Measurements from ENCODE around the gene CEP128. TPM values are rescaled to one million over a fixed set of nuclear protein-coding genes. Genes with fewer than 3 reads are reported as not detected.

CEP128 gene
- 4.2 TPM for total RNA-seq

DNA sequence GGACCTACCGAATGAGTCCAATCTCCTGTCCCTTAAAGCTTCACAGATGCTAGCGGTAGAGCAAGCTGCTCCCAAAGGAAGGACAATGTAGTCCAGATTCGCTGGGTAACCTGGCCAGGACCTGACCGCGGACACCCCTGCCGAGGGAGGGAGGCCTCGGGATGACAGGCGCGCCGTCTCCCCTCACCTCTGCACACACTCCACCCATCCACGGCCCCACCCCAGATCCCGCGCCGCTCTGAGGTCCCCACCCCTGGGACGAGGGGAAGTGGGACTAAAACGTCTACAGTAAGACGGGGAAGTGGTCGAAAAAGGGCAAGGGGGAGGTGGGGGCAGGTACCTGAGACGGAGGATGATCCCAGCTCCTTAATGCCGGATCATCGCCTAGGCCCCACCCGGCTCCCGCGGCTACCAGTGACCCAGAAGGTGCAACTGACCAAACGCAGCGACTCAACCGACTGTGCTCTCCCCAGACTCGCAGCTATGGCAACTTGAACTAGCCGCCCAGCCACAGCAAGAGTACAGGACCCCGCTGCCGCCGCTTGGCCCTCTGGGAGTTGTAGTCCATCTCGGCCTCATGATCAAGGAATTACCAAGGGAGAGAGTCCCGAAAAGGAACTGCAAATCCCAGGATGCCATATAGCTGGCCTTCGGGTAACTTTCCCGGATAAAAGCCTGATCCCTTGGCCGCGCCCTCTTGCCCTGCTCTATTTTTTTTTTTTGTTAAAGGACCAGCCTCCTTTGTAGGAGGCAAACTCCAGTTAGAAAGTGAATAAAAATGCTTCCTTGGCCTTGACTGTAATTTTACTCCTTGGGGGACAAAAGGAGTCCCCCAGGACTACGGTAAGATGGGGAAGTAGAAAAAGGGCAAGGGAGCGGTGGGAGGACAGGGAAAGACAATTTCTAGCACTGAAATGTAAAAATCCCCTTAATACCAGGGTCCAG, at the start of gene CEP128:
Gene CEP128 (minus strand): TSS at position 498 of the 945 bp plus-strand sequence.
- peak; percentile 98 for ATAC-seq

- ATAC-seq: no peak
Observed at GRCh38 chr14:80988735-80989429, 47.3 kb upstream of the CEP128 start.

DNA sequence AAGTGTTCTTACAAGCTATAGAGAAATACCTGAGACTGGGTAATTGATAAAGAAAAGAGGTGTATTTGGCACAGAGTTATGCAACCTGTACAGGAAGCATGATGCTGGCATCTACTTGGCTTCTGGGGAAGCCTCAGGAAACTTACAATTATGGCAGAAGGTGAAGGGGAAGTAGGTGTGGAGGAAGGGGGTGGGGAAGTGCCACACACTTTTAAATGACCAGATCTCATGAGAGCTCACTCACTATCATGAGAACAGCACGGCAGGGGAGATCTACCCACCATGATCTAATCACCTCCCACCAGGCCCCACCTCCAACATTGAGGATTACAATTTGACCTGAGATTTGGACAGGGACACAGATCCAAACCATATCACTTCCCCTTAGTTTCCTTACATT, 46.7 kb upstream of the CEP128 start:
- ATAC-seq: no peak

- ATAC-seq: peak; percentile 83
Observed at GRCh38 chr14:80987235-80988032, 45.9 kb upstream of the CEP128 start.

DNA sequence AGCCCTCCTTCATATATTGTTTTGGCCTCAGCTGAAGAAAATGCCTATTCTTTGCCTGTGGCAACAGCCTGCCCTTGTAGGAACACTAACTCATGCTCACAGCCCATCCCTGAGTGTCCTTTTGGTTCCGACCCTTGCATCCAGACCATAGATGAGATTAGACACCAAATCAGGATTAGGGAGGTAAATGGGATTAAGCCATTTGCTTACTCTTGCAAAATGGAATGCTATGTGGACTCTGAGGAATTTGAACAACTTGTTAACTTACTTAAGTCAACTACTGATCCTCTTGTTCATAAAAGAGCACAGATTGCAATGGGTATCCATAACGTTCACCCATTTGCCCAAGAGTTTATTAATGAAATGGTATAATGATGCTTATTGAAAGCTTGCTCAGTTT, 41.2 kb upstream of the CEP128 start:
- no peak for ATAC-seq

- ATAC-seq: no peak
Observed at GRCh38 chr14:80981673-80982072, 40.1 kb upstream of the CEP128 start.

- no peak for ATAC-seq
Observed at GRCh38 chr14:80981156-80981555, 39.6 kb upstream of the CEP128 start.

GRCh38 chr14:80979951-80980350, 38.4 kb upstream of the CEP128 start:
- ATAC-seq: no peak

DNA sequence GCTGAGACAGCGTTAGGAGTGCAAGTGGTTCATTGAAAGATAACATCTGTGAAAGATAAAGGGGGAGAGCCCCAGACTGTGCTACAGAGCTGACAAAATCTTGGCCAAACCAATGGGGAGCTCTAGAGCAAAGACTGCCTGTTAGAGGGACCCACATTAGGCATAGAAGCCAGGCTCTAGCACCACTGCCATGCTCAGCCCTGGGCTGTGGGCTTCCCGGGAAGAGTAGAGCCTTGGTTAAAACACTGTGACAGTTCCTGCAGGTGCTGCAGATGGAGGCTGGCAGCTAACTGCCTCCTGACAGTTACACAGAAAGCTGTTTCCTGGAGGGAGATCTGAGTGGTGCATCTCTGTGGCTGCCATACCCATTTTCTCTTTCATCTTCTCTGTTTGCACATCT, 36.9 kb upstream of the CEP128 start:
- no peak for ATAC-seq

DNA sequence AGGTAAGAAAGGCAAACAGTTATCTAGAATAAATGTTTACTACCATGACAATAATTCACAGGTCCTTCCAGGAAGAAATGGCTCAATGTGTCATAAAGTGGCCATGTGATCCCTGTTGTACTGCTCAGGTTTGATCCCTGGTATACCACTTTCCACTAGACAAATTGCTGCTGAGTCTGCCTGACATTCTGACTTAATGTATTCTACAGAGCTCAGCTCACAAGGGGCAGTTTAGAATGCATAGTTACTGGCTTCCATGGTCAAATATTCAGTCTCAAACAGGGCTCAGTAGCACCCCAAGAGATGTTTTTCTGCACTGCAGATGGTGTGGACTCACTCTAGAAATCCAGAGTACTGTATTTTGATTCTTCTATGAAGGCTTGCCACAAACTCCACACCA, 35.7 kb upstream of the CEP128 start:
- no peak for ATAC-seq

DNA sequence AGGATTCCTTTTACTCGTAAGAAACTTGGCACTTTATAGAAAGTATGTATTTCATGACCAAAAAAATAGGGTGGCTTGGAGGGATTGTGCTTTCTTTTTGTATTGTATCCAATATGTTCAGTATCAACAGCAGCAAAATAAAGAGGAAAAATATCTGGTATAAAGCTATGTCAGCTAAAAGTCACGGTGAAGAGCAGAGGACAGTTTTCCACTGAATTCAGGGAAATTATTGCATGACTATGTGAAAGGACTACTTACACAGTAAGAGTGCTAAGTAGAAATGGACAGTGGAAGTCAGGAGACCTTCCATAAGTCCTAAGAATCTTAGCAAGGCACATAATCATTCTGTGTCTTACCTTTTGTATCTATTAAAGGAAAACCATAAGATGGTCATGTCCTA, 33.1 kb upstream of the CEP128 start:
- ATAC-seq: no peak

DNA sequence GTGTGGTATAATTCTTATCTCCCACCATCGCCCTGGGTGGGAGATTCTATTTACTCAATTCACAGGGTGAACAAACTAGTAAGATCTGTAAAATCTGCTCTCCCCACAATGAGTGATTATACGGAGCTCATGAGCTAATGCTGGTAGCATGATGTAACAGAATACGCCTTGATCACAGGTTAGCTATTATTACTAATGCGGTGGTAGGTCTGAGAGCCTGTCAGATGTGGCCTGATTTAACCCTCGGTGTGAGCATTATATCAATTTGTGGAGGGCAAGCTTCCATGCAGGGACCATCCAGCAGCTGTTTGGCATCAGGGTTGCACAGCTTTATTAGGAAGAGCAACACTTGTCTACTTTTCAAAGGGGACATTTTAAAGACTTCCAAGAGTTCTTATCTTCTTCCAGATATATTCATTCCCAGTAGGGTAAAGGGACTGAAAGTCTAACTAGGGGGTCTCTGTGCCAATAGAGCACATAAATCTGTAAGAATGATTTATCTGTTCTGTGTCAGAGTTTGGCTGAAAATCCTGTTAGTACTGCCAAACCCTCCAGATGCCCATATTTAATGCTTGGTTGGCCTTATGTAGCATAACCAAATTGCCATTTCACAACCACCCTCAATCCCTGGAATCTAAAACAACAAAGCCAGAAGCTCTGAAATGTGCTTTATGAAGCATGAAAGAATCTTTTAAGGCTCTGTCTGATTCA, 32.5 kb upstream of the CEP128 start:
- ATAC-seq: peak; percentile 48

DNA sequence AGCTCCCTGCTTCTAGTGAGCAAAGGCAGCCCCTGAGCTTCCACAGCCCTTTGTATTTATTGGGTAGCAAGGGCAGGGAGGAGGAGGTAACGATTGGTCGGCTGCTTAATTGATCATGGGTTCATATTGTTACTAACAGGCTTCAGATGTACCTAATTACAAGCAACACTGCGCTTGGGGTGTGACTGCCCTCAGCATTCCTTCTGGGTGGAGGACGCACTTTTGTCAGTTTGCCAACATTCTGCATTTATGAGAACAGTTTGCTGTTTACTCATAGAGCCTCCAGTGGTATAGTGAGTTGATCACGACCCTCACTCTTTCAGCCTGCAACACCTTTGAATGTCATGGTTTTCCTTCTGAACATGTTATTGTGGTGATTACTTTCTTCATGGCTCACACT, 23.5 kb upstream of the CEP128 start:
- no peak for ATAC-seq

- peak; percentile 68 for ATAC-seq
Observed at GRCh38 chr14:80959496-80959895, 18.0 kb upstream of the CEP128 start.

DNA sequence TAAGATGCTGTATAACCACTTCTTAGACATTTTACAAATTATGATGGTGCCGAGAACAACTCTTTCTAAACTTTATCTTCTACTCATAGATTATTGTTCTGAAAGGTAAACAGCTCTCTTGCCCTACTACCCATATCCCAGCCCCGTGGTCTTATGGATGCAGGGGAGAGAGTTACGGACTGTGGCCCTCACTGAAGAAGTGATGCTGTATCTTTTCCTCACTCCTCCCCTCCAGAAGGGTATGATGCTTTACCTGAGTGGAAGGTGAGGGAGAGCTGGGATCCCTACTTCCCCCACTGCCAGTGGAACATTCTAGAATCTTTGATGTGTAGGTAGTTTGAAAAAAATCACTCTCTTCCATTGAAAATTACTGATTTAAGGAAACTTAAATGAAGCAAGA, 17.4 kb upstream of the CEP128 start:
- ATAC-seq: no peak

GRCh38 chr14:80958226-80958625, 16.7 kb upstream of the CEP128 start:
- ATAC-seq: no peak

- ATAC-seq: no peak
Observed at GRCh38 chr14:80957613-80958012, 16.1 kb upstream of the CEP128 start.

- no peak for ATAC-seq
Observed at GRCh38 chr14:80956922-80957321, 15.4 kb upstream of the CEP128 start.

DNA sequence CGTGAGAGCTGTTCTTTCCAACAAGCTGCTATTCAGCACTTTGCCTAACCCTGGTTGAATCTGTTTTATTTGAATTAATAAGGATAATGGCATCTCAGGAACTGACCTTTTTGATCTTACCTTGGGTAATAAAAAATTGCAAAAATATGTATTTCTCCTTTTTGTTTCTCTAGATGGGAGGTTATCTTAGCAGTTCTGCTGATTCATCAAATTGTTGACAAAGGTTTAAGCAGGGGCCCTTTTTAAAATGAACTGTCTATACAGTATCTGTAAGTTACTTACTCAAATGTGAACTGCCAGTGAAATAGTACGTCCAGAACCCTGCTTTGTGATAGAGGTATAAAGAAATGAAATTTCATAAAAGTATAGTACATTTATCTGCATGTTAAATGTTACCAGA, 14.6 kb upstream of the CEP128 start:
- ATAC-seq: no peak

DNA sequence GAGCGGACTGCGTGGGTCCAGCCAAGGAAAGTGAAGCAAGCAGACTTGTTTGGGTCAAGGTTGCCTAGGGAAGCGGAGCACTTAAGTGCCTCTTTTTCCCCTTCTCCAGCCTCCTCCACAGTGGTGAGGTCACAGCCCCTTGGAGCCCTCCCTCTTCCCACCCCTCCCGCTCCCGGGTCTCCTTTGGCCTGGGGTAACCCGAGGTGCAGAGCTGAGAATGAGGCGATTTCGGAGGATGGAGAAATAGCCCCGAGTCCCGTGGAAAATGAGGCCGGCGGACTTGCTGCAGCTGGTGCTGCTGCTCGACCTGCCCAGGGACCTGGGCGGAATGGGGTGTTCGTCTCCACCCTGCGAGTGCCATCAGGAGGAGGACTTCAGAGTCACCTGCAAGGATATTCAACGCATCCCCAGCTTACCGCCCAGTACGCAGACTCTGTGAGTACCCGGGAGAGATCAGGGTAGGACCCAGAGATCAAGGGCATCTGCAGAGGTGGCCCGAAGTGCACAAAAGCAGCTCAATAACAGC, 13.9 kb upstream of the CEP128 start, which contains the start of gene TSHR:
Gene TSHR (plus strand): TSS at position 206 of the 526 bp plus-strand sequence. CDS start 60 bp downstream, at position 266.
- peak; percentile 27 for ATAC-seq

GRCh38 chr14:80954687-80955299, 13.3 kb upstream of the CEP128 start:
- peak; percentile 83 for ATAC-seq

Data from esophagus mucosa (tissue), 1 donor.